22Rv1 (cell line): Measurements from ENCODE around the gene ANXA9.

Source experiments
- ZFX ChIP-seq: fragments of 450-650 bp; IDR thresholded peaks from 2 replicates; pipeline ENCODE4 v1.6.1; 2017; ENCODE audit warnings: antibody characterized with exemption, borderline replicate concordance
- TF ChIP-seq, protein P1 (sequence below): fragments of 450-650 bp; IDR thresholded peaks from 2 replicates; pipeline ENCODE4 v1.5.1; 2017; ENCODE audit warnings: mild to moderate bottlenecking

DNA sequence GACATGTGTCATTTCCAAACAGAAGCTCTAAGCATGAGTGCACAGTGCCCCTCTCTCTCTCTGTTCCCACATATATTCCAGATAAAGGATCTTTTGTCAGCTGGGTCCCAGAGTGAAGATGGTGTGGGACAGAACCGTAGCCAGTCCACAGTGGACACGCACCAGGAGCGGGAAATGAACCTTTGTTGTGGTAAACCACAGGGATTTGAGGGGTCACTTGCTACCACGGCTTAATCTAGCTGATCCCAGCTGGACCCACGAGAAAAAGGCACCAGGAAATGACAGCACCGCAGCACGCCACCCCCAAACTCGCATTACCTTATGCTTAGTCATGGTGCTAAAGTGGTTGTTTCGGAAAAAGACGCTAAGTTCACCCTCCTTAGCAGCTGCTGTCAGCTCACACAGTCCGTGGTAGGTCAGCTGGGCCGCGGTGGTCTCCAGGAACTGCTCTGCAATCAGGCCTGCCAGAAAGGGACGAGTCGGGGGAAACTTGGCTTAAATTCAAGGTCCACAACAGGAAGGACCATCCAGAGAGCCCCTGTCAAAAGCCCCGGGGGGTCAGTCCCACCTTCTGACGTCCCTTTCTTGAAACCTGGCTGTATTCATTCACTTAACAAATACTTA is 17.1 kb downstream of the ANXA9 start:
- TF ChIP-seq, protein P1, sequence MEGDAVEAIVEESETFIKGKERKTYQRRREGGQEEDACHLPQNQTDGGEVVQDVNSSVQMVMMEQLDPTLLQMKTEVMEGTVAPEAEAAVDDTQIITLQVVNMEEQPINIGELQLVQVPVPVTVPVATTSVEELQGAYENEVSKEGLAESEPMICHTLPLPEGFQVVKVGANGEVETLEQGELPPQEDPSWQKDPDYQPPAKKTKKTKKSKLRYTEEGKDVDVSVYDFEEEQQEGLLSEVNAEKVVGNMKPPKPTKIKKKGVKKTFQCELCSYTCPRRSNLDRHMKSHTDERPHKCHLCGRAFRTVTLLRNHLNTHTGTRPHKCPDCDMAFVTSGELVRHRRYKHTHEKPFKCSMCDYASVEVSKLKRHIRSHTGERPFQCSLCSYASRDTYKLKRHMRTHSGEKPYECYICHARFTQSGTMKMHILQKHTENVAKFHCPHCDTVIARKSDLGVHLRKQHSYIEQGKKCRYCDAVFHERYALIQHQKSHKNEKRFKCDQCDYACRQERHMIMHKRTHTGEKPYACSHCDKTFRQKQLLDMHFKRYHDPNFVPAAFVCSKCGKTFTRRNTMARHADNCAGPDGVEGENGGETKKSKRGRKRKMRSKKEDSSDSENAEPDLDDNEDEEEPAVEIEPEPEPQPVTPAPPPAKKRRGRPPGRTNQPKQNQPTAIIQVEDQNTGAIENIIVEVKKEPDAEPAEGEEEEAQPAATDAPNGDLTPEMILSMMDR = no peak
- TF ChIP-seq ZFX = no peak
